Inflammatory macrophage treated with lipopolysaccharide for 4 hours (primary cell): Measurements from ENCODE around the gene TMEM132C.

Experiments used
- DNase-seq: peaks from one replicate; pipeline ENCODE4 v3.0.0-alpha.2; 2020

The TMEM132C gene

DNA sequence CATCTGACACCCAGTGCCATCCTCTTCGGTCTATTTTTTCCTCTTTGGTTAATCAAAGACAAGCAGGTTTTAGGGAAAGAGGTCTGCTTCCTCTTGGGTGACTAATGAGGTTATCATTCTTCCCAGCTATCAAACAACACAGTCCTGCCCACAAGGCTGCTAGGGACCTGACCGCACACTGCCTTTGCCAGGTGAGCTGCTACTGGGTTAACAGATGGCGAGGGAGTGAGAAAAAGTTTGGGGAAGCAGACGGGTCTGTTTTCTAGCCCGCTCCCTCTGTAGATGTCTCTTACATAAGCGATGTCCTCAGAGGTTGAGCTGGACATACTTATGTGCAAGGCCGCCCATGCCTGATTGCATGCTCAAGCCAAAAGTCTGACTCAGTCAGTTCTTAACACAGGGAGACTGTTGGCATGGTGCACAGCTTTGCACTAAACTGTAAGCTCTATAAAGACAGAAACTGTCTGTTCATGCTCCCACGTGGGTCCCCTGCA, 462.7 kb downstream of the TMEM132C start:
- no peak for DNase-seq

DNA sequence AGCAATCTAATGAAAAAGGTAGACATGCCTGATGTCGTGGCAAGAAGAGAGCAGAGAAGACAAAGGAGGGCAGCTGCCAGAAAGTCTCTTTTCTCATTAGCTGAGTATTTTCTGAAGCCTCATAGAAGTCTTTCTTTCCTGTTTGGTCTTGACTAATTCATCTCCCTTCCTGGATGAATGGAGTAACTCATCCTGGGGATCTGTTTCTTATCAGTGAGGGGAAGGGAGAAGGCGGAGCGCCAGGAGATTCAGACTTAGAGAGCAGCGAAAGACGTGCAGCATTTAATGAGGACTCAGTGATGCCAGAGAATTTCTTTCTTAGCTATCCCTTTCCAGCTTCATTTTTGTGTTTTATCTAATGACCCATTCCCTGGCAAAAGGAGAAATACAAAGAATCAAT, 467.4 kb downstream of the TMEM132C start:
- no peak for DNase-seq

DNA sequence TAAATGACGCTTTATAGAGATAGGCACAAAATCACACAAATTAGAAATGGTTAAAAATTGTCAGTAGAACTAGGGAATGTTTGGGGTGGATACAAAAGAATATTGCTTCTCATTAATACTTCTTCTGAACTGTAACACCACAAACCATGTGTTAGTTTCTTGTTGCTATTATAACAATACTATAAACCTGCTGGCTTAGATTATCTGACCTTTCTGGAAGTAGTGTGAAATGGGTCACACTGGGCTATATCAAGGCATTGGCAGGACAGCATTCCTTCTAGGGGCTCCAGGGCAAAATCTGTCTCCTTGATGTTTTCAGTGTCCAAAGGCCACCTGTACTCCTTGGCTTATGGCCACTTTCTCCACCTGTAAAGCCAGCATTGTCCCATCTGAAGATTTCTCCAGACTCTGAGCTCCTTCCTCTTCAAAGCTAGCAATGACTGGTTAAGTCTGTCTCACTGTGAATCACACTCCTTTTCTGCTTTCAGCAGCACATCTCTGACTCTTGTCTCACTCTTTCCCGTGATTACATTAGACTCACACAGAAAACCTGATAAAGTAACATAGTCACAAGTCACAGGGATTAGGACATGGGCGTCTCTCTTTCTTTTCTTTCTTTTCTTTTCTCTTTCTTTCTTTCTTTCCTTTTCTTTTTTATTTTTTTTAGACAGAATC, 470.5 kb downstream of the TMEM132C start:
- DNase-seq: no peak

DNA sequence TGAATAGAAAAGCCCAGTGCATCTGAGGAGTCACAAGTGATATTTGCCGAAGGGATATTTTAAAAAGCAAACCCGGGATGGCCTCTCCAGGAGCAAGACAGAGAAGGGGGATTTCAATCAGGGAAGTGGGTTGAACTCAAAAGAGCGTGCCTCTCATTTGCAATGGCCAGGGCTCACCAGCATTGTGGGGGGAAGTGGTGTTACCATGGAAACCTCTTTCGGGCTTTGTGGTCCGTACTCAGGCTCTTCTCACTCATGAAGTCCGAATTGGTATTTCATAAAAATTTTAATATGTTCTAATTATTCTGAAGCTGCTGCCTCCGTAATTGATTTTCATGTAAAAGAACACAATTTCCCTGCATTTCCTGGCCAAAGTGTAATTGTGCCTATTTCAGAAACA, 476.9 kb downstream of the TMEM132C start:
- DNase-seq: no peak

DNA sequence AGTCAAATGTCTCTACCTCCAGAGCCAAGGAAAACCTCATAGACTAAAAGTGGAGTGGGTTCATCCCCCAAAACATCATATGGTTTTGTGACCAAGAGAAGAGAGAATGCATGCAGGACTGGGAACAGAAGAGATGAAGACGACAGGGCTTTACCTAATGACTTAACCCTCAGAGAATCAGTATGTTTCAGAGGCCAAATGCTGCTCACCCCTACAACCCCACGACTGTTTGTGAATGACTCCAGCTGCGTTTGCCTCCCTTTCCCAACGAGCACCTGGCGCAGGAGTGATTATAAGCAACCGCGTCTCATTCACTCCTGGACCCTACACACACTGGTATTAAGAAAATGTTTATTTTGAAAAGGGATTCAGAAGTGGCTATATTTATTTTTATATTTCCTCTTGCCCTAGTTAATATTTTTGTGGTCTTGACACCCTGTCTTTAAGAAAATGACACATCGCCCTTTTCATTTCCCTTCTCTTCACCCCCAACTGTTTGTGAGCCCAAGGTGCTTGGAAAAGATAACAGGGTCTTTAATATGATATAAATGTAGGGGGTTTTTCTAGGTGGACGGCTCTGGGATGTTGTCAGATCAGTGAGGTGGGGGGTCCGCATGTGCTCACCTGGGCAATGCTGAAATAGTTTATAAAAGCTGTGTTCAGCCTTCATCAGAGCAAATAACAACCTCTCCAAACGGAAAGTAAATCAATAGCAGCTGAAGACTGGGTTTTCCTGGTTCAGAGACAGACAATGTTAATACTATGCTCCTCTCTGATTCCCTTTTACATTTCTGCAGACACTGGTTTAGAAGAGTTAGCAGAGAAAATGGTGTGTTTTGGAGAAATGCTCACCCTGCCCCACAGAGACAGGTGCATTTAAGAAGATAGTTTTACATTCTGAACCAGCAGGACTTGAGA, 479.1 kb downstream of the TMEM132C start:
- no peak for DNase-seq

DNA sequence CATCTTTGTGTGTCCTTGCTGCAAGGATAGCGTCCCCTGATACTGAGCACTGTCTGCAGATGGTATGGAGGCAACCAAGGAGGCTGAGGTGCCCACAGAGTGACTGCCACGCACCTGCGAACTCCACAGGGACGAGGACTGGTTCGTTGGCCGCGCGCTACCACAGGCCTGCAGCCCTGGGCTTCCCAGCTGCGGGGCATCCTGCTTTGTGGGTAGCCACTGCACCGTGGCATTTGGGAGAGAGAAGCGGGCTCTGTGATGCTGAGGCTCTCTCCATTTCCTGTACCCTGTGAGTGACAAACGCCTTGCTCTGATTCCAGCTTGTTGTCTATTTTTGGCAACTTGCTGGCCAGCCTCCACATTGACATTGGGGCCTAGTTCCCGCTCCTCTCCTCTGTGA, 480.5 kb downstream of the TMEM132C start:
- no peak for DNase-seq

DNA sequence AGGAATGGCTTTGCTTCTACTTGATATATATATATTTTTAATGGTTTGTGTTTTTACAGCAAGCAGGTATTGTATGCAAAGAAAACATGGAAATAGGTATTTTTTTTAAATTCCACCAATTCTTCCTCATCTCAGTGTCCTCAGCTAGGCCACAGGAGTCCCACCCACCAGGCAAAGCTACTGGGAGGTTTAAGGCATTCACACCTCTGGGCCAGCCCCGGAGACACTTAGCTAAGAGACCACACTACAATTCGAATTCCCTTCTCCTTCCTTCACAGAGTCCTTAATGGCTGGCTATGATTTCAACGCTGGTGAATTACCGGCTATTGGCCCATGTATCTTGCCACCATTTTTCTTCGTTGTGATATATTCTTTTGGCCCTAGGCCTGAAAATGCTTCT, 485.4 kb downstream of the TMEM132C start:
- DNase-seq: no peak

DNA sequence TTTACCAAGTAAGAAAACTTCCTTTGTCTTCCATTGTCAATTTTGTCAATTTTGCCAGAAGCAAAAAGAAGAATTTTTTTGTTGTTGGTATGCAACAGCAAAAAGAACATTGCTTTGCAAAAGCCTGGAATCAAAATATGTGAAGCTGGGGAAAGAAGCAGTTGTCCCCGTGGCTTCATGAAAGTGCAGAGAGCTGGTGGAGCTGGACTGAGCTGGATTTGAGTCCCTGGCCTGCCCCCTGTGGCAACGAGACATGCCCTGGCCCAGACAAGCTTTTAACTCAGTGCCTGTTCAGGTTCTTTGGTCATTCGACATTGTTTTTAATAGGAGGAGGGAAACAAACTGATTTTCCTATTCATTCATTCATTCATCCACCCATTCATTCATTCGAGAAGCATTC, 486.5 kb downstream of the TMEM132C start:
- no peak for DNase-seq

DNA sequence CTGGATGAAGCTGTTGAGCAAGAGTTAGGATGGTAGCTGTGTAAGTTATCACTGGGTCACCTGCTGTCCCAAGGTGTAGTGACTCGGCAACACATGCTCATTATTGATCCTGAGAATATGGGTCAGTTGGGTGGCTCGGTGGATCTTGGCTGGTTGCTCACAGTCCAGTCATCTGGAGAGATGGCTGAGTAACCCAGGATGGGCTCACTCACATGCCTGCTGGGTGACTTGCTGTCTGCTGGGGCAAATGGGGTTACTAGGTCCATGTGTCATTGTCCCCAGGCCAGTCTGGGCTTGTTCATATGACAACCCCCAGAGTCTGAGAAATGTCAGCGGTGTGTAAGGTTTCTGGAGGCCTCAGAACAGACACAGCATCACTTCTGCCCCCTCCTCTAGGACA, 487.3 kb downstream of the TMEM132C start:
- no peak for DNase-seq

DNA sequence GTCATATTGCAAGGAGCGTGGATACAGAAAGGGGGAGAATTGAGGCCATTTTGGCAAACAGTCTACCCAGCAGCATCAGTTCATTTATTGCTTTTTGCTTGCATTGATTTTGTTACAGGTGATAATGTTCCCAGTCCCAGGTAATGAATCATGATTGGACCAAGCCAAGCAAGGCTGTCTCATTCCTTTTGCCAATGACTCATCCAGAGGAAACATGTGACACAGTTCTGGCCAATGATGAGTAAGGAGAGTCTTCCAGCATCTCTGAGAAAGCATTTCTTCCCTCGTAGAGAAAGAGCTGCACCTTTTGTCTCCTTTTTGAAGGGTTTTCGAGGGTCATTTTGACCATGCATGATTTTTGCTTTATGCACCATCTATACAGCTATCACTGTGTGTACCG, 488.6 kb downstream of the TMEM132C start:
- DNase-seq: no peak
